GM21786 (cell line): ENCODE results near the gene PCDHGB4.
"Not testable (repeated sequence)": the region's sequence is repeated elsewhere in the genome, so short reads cannot be mapped to it uniquely, and the experiment has no call there.

ENCODE experiments used
- ATAC-seq: cut with Tn5 transposase; IDR thresholded peaks from one replicate; pipeline ENCODE4 v1.9.1; 2021; ENCODE audit not compliant: unreplicated experiment

Gene PCDHGB4

GRCh38 chr5:141397756-141398551 lies 10.5 kb downstream of the PCDHGB4 start, which contains the start of gene PCDHGB5:
TSS of gene PCDHGB5 (plus strand) at chr5:141397947. CDS start at chr5:141398128, 181 bp downstream.
- ATAC-seq: peak; percentile 97

GRCh38 chr5:141398608-141399007 lies 11.1 kb downstream of the PCDHGB4 start:
- no peak for ATAC-seq

- no peak for ATAC-seq
Observed at GRCh38 chr5:141399555-141400258, 12.2 kb downstream of the PCDHGB4 start.

DNA sequence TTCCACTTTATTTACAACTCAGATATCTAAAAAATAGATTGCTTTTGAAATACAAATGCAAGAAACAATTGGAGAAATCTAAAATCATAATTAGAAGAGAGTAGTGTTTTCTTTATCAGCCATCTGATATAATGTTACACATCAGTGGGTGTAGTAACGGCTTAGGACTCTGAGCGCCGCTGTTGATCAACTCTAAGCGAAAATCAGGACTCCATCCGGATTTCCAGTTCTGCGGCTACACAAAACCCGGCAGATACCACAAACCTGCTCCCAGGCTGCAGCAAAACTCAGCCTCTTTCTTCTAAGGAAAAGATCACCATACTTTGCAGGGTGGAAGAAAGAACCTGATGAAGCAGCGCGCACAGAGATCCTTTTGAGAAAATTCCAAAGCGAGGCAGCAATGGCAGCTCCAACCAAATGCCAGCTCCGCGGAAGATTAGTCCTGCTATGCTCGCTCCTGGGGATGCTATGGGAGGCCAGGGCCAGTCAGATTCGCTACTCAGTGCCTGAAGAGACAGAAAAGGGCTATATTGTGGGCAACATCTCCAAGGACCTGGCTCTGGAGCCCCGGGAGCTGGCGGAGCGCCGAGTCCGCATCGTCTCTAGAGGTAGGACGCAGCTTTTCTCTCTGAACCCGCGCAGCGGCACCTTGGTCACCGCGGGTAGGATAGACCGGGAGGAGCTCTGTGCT lies 15.2 kb downstream of the PCDHGB4 start, which contains the start of gene PCDHGA9:
Gene PCDHGA9, plus strand, starts transcription at position 226 of the 691 bp plus-strand sequence. Its CDS starts 175 bp downstream, at position 401.
- no peak for ATAC-seq

- ATAC-seq: no peak
Observed at GRCh38 chr5:141403387-141403786, 15.9 kb downstream of the PCDHGB4 start.

DNA sequence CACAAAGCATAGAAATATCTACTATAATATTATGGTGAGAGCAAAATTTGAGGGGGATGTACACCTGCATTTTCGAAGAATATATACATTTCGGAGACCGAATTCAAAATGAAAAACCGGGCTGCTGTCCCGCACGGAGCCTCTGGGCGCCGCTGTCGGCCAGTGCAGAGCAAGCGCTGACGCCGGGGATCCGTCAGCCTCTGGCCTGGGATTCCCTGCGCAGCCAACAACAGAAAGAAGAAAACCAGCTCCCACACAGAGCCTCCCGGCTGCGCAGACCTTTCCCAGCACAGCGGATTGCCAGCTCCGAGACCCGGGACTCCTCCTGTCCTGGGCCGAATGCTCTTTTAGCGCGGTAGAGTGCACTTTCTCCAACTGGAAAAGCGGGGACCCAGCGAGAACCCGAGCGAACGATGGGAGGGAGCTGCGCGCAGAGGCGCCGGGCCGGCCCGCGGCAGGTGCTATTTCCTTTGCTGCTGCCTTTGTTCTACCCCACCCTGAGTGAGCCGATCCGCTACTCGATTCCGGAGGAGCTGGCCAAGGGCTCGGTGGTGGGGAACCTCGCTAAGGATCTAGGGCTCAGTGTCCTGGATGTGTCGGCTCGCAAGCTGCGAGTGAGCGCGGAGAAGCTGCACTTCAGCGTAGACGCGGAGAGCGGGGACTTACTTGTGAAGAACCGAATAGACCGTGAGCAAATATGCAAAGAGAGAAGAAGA lies 20.4 kb downstream of the PCDHGB4 start, which contains the start of gene PCDHGB6:
Gene PCDHGB6, plus strand, starts transcription at position 232 of the 716 bp plus-strand sequence. Its CDS starts 182 bp downstream, at position 414.
- peak; percentile 65 for ATAC-seq

- ATAC-seq: no peak
Observed at GRCh38 chr5:141409598-141410306, 22.3 kb downstream of the PCDHGB4 start.

- ATAC-seq: no peak
Observed at GRCh38 chr5:141411575-141411974, 24.1 kb downstream of the PCDHGB4 start.

GRCh38 chr5:141412854-141413539 lies 25.5 kb downstream of the PCDHGB4 start, which contains the start of gene PCDHGA10:
TSS of gene PCDHGA10 (plus strand) at chr5:141412987. CDS start at chr5:141413176, 189 bp downstream.
- peak; percentile 78 for ATAC-seq

- no peak for ATAC-seq
Observed at GRCh38 chr5:141413540-141414069, 26.1 kb downstream of the PCDHGB4 start.

DNA sequence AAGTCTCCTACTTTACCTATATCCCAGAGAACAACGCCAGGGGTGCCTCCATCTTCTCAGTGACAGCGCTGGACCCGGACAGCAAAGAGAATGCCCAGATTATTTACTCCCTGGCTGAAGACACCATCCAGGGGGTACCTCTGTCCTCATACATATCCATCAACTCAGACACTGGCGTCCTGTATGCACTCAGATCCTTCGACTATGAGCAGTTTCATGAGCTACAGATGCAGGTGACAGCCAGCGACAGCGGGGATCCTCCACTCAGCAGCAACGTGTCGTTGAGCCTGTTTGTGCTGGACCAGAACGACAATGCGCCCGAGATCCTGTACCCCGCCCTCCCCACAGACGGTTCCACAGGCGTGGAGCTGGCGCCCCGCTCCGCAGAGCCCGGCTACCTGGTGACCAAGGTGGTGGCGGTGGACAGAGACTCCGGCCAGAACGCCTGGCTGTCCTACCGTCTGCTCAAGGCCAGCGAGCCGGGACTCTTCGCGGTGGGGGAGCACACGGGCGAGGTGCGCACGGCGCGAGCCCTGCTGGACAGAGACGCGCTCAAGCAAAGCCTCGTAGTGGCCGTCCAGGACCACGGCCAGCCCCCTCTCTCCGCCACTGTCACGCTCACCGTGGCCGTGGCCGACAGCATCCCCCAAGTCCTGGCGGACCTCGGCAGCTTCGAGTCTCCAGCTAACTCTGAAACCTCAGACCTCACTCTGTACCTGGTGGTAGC lies 27.2 kb downstream of the PCDHGB4 start:
- not testable (repeated sequence) for ATAC-seq

DNA sequence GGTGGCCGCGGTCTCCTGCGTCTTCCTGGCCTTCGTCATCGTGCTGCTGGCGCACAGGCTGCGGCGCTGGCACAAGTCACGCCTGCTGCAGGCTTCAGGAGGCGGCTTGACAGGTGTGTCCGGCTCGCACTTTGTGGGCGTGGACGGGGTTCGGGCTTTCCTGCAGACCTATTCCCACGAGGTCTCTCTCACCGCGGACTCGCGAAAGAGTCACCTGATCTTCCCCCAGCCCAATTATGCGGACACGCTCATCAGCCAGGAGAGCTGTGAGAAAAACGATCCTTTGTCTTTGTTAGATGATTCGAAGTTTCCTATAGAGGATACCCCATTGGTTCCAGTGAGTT lies 27.7 kb downstream of the PCDHGB4 start:
- not testable (repeated sequence) for ATAC-seq

DNA sequence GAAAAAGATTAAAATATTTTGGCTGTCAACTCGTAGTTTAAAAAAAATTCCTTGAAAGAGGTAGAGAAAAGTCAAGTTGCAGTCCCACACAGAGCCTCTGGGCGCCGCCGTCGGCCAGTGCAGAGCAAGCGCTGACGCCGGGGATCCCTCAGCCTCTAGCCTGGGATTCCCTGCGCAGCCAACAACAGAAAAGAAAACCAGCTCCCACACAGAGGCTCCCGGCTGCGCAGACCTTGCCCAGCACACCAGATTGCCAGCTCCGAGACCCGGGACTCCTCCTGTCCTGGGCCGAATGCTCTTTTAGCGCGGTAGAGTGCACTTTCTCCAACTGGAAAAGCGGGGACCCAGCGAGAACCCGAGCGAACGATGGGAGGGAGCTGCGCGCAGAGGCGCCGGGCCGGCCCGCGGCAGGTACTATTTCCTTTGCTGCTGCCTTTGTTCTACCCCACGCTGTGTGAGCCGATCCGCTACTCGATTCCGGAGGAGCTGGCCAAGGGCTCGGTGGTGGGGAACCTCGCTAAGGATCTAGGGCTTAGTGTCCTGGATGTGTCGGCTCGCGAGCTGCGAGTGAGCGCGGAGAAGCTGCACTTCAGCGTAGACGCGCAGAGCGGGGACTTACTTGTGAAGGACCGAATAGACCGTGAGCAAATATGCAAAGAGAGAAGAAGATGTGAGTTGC lies 30.1 kb downstream of the PCDHGB4 start, which contains the start of gene PCDHGB7:
Gene PCDHGB7, plus strand, starts transcription at position 184 of the 679 bp plus-strand sequence. Its CDS starts 183 bp downstream, at position 367.
- ATAC-seq: peak; percentile 70

GRCh38 chr5:141419074-141419880 lies 31.8 kb downstream of the PCDHGB4 start:
- no peak for ATAC-seq

GRCh38 chr5:141420855-141421488 lies 33.5 kb downstream of the PCDHGB4 start, which contains the start of gene PCDHGA11:
TSS of gene PCDHGA11 (plus strand) at chr5:141421051. CDS start at chr5:141421228, 177 bp downstream.
- ATAC-seq: peak; percentile 46

DNA sequence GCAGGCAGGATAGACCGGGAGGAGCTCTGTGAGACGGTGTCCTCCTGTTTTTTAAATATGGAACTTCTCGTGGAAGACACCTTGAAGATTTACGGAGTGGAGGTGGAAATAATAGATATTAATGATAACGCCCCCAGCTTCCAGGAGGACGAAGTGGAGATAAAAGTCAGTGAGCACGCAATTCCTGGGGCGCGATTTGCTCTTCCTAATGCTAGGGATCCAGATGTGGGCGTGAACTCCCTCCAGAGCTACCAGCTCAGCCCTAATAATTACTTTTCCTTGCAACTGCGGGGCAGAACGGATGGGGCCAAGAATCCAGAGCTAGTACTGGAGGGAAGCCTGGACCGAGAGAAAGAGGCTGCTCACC lies 34.0 kb downstream of the PCDHGB4 start:
- ATAC-seq: no peak
